ENCODE data around the gene FAT3. TPM values are rescaled to one million over a fixed set of nuclear protein-coding genes. Genes with fewer than 3 reads are reported as not detected.

Gene FAT3
- total and polyA plus RNA-seq, 2 of the 13 experiments (the other 11 are each of a cell fraction or from before 2014, with no cell fraction given): not detected

- TF ChIP-seq RFXAP (CRISPR knock-in tag; IDR thresholded peaks at IDR 0.05; ENCODE audit: borderline replicate concordance) (no peak), ZFP36L1 (CRISPR knock-in tag; IDR thresholded peaks at IDR 0.05) (no peak), KLF9 (CRISPR knock-in tag; IDR thresholded peaks at IDR 0.05; ENCODE audit: low read depth) (no peak)
Measured at GRCh38 chr11:92227959-92228935, 3.6 kb downstream of the FAT3 start (continued).

DNA sequence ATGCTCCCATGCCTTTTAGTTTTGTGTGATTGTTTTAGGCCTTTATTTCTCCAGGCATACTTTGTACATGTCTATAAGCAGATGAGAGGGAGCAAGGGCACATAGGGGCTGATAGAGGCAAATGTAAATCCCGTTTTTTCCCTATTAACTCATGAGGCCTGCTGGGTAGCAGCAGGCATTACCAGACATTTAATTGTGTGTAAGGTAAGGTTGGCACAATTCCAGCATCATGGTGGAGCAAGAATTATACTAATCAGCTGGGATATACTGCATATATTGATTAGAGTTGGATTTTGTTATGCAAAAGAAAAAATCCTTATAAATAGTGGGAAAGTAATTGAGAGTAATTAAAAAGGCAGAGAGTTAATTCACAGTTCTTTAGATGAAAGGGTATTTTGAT is 12.2 kb downstream of the FAT3 start:
- Histone ChIP-seq H3K9ac (ENCODE audit: insufficient read depth, low read depth, low read length) (no peak overlapping the region), H3K9me3 (ENCODE audit: low read length) (no peaks in the 10 kb centered on the region), H4K20me1 (ENCODE audit: insufficient read depth, low read length) (no peaks in the 10 kb centered on the region), H3K4me2 (ENCODE audit: low read depth, low read length) (no peak overlapping the region), H2AFZ (ENCODE audit: low read length) (no peak overlapping the region), H3K4me3 (replicated peaks in 1 of 3; ENCODE audit: insufficient read depth in 1 of 3, low read depth in 2 of 3, low read length in 3 of 3) (no peak overlapping the region), H3K27ac (ENCODE audit: extremely low read length, insufficient read depth, low read length) (no peak overlapping the region), H3K4me1 (ENCODE audit: insufficient read depth, low read length) (no peaks in the 10 kb centered on the region), H3K79me2 (ENCODE audit: insufficient read depth, low read length) (no peaks in the 10 kb centered on the region), H3K27me3 (ENCODE audit: control insufficient read depth in 1 of 2, insufficient read depth in 2 of 2, low read length in 2 of 2) (no peaks in the 10 kb centered on the region), H3K36me3 (replicated peaks in 1 of 2; ENCODE audit: control insufficient read depth in 1 of 2, insufficient read depth in 2 of 2, low read length in 2 of 2) (no peaks in the 10 kb centered on the region)
- WGBS (ENCODE audit: low lambda C conversion rate): 3% methylated on average over 1 of the region's 1 CpG
- ChIA-PET POLR2A (no interaction called here), CTCF (ENCODE audit: low intra/inter-chr PET ratio, low total read pairs) (no interaction called here)
- DNase-seq (ENCODE audit: low spot score) (no peak), ATAC-seq (no peak), FAIRE-seq (no peak)
- no TSS peak for BruUV-seq (replicated peaks)
- in situ Hi-C loops (cut with HindIII; ENCODE audit: extremely low pct_ligation_motif_present, low pct_unique_long_range_greater_than_20kb) (no loop called here), intact Hi-C loops (cut with micrococcal nuclease; ENCODE audit: unreplicated experiment) (no loop called here)
- TF ChIP-seq RARA (CRISPR knock-in tag; IDR thresholded peaks at IDR 0.05) (no peak), PITX1 (CRISPR knock-in tag; IDR thresholded peaks at IDR 0.05) (no peak), ZKSCAN1 (IDR thresholded peaks at IDR 0.05; ENCODE audit: low read length) (no peak), TCF7 (IDR thresholded peaks at IDR 0.05; ENCODE audit: low read depth) (no peak), SMC3 (IDR thresholded peaks at IDR 0.05; ENCODE audit: low read length) (no peak), PAXIP1 (CRISPR knock-in tag; conservative IDR thresholded peaks at IDR 0.05) (no peak), CSRNP2 (CRISPR knock-in tag; conservative IDR thresholded peaks at IDR 0.05; ENCODE audit: low read depth) (no peak), SNAI1 (CRISPR knock-in tag; IDR thresholded peaks at IDR 0.05; ENCODE audit: borderline replicate concordance) (no peak), ZEB1 (IDR thresholded peaks at IDR 0.05; ENCODE audit: insufficient replicate concordance, low read depth) (no peak)
- TF ChIP-seq, protein P1, sequence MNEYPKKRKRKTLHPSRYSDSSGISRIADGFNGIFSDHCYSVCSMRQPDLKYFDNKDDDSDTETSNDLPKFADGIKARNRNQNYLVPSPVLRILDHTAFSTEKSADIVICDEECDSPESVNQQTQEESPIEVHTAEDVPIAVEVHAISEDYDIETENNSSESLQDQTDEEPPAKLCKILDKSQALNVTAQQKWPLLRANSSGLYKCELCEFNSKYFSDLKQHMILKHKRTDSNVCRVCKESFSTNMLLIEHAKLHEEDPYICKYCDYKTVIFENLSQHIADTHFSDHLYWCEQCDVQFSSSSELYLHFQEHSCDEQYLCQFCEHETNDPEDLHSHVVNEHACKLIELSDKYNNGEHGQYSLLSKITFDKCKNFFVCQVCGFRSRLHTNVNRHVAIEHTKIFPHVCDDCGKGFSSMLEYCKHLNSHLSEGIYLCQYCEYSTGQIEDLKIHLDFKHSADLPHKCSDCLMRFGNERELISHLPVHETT (CRISPR knock-in tag; conservative IDR thresholded peaks at IDR 0.05): no peak
